Measurements from ENCODE around the gene RHOA.
"Not testable (repeated sequence)": the region's sequence is repeated elsewhere in the genome, so short reads cannot be mapped to it uniquely, and the experiment has no call there.

RHOA gene

DNA sequence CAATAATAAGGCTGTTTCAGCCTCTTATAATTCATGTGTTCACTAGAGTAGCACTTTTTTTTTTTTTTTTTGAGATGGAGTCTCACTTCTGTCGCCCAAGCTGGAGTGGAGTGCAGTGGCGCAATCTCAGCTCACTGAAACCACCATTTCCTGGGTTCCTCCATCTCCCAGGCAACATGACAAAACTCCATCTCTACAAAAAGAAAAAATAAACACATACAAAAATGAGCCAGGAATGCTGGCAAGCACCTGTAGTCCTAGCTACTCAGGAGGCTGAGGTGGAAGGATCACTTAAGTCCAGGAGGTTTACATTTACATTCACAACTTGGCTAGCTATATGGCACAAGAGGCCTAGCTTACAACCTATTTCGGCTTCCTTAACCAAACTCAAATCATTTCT lies 78.7 kb downstream of the RHOA start:
- in situ Hi-C loops (cut with MboI; ENCODE audit: low sequenced_read_pairs): no loop called here

DNA sequence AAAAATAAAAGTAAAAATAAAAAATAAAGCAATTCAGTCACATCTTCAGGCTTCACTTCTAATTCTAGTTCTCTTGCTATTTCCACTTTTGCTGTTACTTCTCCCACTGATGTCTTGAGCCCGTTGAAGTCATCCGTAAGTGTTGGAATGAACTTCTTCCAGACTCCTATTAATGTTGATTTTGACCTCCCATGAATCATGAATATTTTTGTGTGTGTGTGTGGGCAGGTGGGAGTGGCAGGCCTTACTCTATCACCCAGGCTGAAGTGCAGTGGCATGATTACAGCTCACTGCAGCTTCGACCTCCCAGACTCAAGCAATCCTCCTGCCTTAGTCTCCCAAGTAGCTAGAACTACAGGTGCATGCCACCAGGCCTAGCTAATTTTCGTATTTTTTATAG lies 82.6 kb downstream of the RHOA start:
- in situ Hi-C loops (cut with MboI; ENCODE audit: low sequenced_read_pairs): no loop called here

DNA sequence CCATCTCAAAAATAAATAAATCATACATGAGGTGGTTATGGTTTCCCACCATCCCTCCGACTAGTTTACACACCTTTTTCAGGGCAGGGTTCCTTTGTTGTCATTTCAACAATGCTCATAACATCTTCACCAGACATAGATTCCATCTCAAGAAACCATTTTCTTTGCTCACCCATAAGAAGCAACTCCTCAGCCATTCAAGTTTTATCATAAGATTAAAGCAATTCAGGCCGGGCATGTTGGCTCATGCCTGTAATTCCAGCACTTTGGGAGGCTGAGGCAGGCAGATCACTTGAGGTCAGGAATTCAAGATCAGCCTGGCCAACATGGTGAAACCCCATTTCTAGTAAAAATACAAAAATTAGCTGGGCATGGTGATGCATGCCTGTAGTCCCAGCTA lies 83.4 kb downstream of the RHOA start:
- in situ Hi-C loops (cut with MboI; ENCODE audit: low sequenced_read_pairs): not testable (repeated sequence)

DNA sequence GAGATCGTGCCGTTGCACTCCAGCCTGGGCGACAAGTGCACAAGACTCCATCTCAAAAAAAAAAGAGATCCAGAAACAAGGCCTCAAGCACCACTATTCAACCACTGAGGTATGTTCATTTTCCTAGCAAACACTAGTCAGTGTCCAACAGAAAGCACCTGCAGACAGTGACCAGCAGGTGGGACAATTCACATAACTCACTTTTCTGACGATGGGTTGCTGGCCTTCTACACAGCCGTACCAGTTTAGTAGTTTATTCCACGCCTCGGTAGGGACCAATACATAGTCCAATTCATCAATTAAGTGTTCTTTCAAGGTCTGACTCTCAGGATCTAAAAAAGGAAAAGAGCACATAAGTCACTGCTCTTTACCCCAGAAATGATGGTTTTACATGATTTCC lies 84.3 kb downstream of the RHOA start:
- in situ Hi-C loops (cut with MboI; ENCODE audit: low sequenced_read_pairs): no loop called here

DNA sequence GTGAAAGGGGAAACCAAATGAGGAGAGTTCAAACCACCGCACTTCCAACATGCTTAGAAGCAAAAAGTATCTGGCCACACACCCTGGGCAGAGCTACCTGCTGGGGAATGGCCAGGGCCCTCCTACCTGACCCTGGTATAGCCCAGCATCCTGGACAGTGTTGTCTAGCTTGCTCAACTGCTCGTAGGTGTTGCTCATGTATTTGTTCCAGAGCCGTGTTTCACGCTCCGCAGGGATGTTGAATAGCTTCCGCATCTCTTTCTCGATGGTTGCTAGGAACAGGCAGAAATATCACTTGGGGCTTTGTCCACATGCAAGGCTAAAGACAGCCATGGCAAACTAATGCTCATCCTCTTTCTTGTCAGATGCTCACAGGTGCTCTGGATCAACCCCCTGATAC lies 87.0 kb downstream of the RHOA start:
- in situ Hi-C loops (cut with MboI; ENCODE audit: low sequenced_read_pairs): no loop called here

DNA sequence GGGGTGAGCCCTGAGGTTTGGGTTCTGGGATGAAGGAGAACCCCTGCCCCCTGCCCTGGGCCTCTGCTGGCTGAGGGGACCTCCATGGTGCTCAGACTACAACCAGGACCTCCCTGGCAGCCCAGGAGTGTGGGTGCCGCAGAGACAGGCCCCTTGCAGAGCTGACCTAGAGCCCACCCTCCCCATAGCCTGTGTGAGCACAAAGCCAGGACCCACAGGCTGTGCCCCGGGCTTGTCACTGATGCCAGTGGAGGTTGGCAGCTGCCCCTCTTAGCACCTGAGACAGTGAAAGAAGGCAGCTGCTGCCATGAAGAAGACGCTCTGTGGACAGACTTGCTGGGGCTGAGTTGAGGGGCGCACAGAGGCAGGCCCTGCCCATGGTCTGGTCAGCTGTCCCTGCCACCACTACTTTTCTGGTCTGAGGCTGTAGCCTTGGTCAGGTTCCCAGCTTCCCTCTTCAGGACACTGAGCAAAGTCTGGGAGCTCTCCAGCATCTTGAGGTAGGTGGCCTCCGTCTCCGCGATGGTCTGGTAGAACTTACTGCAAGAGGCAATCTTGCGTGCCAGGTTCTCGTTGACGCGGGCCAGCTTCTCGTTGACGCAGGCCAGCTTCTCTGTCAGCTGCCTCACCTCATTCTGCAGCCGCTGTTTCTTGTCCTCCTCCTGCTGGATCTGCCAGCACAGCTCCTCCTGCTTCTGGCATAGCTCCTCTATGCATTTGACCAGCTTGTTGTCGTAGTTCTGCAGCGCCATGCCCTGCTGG lies 94.9 kb downstream of the RHOA start:
- in situ Hi-C loops (cut with MboI; ENCODE audit: low sequenced_read_pairs): no loop called here

DNA sequence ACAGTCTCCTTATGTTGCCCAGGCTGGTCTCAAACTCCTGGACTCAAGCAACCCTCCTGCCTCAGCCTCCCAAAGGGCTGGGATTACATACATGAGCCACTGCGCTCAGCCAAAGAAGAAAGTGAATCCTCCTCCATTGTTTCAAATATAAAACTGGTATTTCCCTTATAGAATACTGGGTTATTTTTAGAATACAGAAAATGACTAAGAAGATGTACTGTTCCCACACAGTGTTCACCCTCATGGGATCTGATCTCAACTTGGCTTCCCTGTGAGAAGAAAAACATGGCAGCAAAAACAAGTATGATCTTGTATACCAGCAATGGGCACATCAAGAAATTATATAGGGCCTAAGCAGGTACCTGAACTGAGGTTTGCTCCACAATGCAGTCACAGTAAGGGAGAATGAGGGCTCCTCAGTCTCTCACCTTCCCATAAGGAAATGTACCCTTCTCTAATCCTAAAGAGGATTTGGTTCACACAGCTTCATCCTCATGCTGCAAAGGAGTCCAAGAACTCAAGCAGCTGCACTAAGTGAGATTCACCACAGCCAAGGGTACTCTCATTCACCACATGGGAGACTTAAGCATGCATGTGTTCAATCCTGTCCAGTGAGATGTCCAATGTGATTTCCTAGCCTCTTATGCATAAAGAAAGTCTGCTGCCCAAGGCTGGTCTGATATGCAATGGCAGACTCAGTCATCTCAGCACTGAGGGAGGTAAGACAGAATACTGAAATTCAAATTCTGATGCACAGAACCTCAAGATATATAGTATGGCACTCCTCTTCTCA lies 97.7 kb downstream of the RHOA start:
- in situ Hi-C loops (cut with MboI; ENCODE audit: low sequenced_read_pairs): no loop called here

DNA sequence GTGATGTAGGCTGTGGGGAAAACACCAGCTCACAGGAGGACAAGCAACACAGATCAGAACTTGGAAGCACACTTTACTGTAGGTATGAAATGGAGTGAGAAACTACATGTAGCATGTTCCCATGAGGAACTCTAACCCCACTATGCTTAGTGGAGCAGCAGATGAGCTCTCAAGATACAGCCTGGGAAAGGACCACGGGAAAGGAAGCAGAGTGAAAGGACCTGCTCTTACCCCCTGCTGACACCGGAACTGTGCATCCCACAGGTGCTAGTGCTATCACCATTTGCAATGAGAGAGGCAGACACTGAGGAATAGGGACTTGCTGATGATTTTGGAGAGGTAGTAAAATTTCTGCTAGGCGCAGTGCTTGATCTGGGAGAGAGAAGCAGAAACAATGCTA lies 100.5 kb downstream of the RHOA start:
- in situ Hi-C loops (cut with MboI; ENCODE audit: low sequenced_read_pairs): no loop called here

DNA sequence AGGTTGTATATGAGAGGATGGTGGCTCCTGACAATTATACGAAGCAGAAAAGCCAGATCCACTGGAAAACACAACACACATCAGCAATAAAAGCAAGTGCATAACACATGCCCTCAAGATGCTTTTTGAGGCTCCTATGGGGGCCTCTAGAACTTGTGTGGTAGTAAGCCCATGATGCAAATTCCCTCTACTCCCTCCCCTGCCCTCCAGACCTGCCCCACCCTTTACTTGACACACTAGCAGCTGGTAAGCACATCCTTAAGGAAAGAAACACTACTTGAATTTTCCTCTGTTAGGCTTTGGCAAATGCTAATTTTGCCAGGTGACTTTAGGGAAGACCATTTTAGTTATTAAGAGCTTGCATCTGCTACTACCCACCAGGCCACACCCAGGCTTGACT lies 101.1 kb downstream of the RHOA start:
- in situ Hi-C loops (cut with MboI; ENCODE audit: low sequenced_read_pairs): no loop called here
